ENCODE measurements around the gene ZNF831.

The ZNF831 gene

DNA sequence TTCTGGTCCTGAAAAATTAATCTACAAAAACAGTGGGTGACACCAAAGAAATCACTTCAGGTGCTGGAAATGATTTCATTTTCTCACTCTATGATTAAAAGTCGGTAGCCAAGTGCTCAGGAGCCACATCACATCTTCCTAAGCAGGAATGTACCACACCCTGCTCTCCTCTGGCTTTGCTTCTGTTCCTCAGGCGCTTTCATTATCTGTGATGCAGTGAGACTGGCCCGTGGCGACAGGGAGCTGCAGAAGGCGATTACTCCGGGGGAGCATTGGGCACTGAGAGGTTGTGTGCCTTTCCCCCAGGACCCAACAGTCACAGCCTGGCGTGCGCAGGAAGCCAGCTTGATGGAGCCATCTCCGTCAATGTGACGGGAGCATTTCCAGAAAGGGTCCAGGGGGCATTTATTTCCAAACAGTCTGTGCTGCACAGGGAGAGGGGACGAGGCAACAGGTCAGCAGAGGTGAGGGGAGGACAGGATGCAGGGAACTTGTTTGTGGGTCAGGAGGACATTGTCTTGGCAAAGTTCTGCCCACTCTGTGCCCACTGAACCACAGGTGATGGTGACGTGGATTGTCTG lies 5.6 kb upstream of the ZNF831 start:
- no peak for DNase-seq

DNA sequence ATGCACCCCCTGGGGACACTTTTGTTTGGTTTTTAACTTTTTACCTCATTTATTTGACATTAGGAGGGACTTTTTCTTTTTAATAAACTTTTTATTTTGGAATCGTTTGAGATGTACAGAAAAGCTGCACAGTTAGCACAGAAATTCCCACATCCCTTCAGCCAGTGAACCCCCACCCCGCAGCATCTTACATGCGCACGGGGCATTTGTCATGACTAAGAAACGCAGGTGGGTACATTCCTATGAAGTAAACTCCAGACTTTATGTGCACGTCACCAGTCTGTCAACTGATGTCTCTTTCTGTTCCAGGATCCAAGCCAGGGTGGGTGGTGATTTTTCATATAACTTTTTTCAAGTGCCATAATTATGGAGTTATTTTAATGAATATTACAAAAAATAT lies 4.9 kb upstream of the ZNF831 start:
- no peak for DNase-seq

GRCh38 chr20:59159091-59159490 lies 4.5 kb upstream of the ZNF831 start:
- no peak for DNase-seq

- DNase-seq, result no peak
Measured at GRCh38 chr20:59159493-59160376, 3.9 kb upstream of the ZNF831 start.

DNA sequence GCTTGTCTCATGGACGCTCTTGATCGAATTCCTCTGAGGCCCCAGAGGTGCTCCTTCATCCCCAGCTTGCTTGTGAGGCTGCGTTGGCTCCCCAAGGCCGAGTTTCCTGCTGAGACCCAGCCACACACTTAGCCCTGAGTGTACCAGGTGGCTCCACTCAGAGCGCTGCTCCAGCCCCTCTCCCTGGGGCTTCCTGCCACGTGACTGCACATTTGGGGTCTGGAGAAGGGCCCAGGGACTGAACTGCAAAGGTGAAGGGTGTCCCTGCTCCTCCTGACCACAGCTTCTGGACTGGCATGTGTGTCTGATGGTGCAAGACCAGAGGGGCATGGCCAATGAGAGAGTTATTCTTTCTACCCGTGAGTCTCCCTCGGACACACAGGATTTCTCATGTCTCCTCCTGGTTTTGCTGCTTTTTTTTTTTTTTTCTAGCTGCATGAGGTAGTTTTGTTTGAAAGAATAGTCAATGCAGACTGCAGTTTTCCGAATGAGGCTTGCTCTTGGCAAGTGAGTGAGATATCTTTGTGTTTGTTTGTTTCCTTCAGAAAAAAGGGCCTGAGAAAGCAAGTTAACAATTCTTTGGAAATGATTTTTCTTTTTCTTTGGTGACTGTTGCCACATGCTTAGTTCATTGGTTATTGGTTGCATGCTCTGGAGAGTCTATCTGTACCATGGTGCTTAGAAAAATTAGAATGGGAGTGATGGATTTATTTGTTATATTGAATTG lies 3.1 kb upstream of the ZNF831 start:
- DNase-seq, result no peak

- DNase-seq, result no peak
Measured at GRCh38 chr20:59161721-59162120, 1.9 kb upstream of the ZNF831 start.

DNA sequence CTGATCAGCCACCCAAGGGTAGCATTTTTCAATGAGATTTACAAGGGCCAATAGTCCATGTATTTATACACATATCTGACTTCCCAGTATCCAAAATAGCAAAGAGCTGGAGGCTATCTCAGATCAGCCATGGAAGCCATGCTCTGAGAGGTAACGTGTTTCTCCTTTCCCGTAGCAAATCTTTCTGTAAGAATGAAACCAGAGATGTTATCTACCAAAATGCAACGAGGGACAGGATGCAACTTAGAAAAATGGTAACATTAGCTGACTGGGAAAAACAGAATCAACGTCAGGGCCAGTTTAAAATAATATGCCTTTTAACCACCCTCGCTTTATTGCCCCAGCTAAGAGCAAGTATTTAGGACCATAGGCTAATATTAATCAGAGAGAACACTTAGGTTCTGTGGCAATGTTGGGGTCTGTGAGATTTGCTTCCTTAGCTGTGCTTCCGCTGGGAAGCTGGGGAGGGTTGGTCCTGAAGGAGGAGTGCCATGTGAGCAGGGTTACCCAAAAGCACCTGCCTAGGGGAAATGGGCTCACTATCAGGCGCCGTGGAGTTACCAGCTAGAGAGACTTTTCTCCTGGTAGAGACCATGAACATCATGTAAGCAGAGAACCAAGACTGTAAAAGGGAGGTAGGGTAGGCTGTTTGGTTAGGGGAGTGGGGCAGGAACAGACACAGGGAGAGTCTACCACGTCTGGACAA lies 1.2 kb downstream of the ZNF831 start:
- no peak for DNase-seq

DNA sequence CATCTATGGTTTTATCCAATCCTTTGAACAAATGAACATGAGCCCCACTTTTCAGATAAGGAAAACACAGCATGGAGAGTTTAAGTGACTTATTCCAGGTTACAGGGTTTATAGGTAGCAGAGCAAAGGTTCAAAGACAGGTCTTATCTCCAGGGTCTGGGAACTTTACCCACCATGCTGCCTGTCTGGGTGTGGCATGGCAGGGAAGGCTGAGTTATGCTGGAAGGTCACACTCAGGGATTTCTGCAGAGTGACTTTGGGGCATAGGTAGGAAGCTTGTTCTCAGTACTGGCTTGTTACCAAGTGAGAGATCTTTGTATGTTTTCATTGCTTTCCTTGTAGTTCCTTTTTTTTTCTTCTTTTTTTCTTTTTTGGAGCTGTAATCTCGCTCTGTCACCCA lies 1.8 kb downstream of the ZNF831 start:
- no peak for DNase-seq

DNA sequence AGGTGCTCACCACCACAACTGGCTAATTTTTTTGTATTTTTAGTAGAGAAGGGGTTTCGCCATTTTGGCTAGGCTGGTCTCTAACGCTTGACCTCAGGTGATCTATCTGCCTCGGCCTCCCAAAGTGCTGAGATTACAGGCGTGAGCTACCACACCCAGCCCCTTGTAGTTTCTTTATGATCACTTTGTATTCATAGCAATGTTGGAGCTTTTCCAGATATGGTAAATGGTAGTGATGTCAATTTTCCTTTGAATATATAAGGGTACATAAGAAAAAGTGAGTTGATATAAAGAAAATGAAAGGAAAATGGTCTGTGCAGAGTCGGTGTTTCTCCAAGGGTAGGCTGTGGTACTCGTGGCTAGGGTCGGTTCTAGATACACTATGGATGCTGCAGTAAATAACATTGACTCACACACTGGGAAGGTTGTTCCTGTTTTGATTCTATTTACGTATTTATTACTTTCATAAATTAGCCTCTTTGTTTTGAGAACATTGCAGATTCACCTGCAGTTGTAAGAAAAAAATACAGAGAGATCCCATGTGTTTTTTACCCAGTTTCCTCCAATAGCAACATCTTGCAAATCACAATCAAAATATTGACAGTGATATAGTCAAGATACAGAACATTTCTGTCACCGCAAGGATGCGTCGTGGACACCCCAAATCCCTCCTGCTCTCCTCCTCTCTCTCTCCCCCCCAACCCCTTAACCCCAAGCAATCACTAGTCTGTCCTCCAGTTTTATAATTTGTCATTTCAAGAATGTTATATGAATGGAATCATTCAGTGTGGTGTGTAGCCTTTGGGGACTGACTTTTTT lies 2.5 kb downstream of the ZNF831 start:
- DNase-seq, result no peak

- no peak for DNase-seq
Measured at GRCh38 chr20:59170406-59171349, 7.1 kb downstream of the ZNF831 start.

GRCh38 chr20:59171986-59172385 lies 8.4 kb downstream of the ZNF831 start:
- DNase-seq, result no peak

- DNase-seq, result no peak
Measured at GRCh38 chr20:59173938-59174491, 10.4 kb downstream of the ZNF831 start.

GRCh38 chr20:59175002-59175401 lies 11.4 kb downstream of the ZNF831 start:
- DNase-seq, result no peak

DNA sequence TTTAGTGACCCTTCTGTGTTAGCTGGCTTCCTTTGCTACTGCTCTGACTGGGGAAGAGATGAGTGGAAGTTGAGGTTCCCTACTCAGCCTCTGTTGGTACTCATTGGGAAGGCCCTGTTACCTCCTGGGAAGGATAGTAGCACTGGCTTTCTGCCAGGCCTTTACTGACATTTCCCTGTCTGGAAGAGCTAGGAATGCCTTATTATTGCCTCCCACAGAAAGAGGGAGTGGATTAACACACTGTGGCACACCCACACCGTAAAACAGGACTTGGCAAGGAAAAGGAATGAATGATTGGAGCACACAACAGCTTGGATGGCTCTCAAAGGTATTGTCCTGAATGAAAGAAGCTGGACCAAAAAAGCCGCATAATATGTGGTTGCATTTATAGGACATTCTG lies 12.2 kb downstream of the ZNF831 start:
- no peak for DNase-seq

GRCh38 chr20:59176812-59177211 lies 13.2 kb downstream of the ZNF831 start:
- no peak for DNase-seq

- no peak for DNase-seq
Measured at GRCh38 chr20:59177266-59178250, 13.9 kb downstream of the ZNF831 start.

DNA sequence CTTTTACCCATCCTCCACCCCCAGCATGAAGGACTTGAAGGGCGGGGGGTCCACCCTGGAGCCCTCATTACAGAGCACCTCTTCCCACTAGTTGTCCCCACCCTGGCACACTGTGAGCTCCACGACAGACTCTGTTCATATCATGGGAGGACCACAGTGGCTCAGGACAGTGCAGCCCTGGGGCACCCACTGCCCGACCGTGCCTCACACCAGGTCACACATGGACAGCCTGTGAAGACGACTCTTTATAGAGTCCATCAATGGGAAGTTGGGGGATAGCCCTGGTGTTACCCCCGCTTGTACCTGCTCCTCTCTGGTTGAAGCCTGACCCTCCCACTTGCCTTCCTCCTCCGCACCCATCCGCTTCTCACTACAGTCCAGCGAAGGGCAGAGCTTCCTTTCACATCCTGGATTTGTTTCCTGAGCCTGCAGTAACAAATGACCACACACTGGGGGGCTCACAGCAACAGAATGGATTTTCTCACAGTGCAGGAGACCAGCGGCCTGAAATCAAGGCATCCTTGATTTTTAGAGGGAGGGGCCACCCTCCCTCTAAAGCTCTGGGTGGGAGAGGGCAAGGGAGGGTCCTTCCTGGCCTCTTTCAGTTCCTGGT lies 15.5 kb downstream of the ZNF831 start:
- no peak for DNase-seq

DNA sequence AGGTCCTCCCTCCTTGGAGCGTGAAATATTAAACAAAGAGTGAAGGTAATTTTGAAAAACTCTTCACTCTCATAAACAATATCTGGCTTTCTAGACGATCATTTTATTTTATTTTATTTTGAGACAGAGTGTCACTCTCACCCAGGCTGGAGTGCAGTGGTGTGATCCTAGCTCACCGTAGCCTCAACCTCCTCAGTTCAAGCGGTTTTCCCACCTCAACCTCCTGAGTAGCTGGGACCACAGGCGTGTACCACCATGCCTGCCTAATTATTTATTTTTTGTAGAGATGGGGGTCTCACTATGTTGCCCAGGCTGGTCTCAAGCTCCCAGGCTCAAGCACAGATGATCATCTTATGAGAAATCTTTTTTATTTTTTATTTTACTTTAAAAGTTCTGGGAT lies 16.4 kb downstream of the ZNF831 start:
- DNase-seq, result no peak

GRCh38 chr20:59181936-59182335 lies 18.3 kb downstream of the ZNF831 start:
- DNase-seq, result no peak
